ENCODE measurements around the gene UPK3B. TPM values are rescaled to one million over a fixed set of nuclear protein-coding genes. Genes with fewer than 3 reads are reported as not detected.
"Not testable (repeated sequence)": the region's sequence is repeated elsewhere in the genome, so short reads cannot be mapped to it uniquely, and the experiment has no call there.

UPK3B gene
- polyA plus RNA-seq, 3 donors = 0.60 to 12.8 (median 8.7) TPM

DNA sequence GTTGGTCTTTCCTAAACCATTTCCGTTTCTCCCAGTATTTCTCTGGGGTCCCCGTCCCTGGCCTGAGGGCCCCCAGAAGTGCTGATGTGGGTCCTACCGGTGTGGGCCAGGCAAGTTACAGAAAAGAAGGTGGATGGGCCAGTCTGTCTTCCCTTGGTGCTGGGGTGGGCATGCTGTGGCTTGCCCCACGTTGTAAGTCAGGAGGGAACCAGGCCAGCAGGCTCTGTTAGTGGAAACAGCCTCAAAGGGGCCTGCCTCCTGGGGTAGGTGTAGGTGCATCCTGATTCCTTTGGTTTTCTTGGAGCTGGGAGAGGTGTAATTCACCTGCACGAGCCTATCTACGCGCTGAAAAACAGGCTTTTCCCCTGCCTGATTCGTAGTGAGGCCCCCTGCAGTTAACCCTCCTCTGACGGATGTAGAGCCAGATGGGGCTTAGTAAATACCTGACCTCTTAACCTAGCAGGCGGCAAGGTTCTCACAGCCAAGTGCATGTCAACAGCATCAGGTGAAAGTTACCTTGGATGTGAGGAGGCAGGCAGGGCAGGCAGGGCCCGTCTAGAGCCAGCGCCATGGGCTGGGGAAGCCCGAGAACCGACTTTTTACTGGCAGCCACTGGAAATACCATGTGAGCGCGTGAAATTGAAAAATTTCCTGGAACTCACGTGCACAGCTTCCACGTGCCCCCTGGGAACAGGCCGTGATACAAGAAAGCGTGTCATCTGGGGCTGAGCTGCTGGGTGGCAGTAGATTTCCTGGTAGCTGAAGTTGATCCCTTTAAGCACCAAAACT, 24.3 kb upstream of the UPK3B start:
- not testable (repeated sequence) for H3K27ac ChIP-seq (ENCODE audit: low read depth, low read length)
- 29 to 80% (median 37%) methylated on average over 2 to 5 of the region's 20 CpGs for WGBS, 3 donors

DNA sequence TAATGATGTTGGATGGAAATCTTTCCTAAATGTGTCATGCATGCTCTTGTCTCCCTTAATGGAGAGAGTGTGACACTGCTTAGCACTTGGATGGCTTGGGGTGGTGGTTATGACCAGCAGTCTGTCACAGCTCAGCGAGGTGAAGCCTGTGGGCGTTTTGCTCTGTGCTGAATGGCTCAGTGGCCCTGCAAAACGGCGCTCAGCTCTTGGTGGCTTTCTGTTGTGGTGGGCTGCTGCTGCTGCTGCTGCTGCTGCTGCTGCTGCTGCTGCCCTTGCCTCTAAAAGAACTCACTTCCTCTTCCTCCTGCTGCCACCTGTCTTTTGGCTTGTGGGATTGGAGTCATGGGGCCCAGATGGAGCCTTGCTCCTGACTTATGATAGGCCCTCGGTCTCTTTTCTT, 23.7 kb upstream of the UPK3B start:
- WGBS, 3 donors = 42 to 66% (median 52%) methylated on average over 2 of the region's 5 CpGs
- H3K27ac ChIP-seq (ENCODE audit: low read depth, low read length) = not testable (repeated sequence)

DNA sequence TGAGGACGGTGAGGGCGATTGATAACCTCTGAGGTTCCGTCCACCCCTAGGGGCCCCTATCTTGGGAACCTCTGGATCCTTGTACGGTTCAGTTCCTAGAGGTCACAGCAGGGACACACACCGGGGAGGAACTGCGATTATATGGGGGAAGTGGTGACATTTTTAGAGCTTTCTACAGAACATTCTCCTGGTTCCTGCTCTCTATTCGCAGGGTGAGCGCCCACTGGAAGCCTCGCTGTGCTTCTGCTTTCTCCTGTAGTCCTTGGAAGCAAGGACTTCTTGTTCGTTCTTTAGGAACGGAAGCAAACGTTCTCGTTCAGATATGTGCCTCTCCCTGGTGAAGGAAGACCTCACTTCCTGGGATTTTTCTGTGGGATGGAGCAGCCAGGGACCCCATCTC, 22.4 kb upstream of the UPK3B start:
- H3K27ac ChIP-seq (ENCODE audit: low read depth, low read length) = not testable (repeated sequence)
- WGBS, 3 donors = 54 to 97% (median 74%) methylated on average over 3 to 7 of the region's 13 CpGs

- 94 to 96% (median 94%) methylated on average over 2 to 5 of the region's 10 CpGs for WGBS, 3 donors
- not testable (repeated sequence) for H3K27ac ChIP-seq (ENCODE audit: low read depth, low read length)
Measured at GRCh38 chr7:76492139-76492538, 18.2 kb upstream of the UPK3B start.

- WGBS, 3 donors = 91 to 95% (median 94%) methylated on average over 9 to 16 of the region's 16 CpGs
- not testable (repeated sequence) for H3K27ac ChIP-seq (ENCODE audit: low read depth, low read length)
Measured at GRCh38 chr7:76495717-76496116, 14.6 kb upstream of the UPK3B start.

- WGBS, 3 donors = 82 to 89% (median 85%) methylated on average over 7 to 12 of the region's 27 CpGs
Measured at GRCh38 chr7:76497918-76498582, 12.3 kb upstream of the UPK3B start.

GRCh38 chr7:76498583-76499200, 11.7 kb upstream of the UPK3B start:
- WGBS, 3 donors = 88 to 92% (median 89%) methylated on average over 3 to 7 of the region's 10 CpGs

More at GRCh38 chr7:76497918-76498582, 12.3 kb upstream of the UPK3B start:
- H3K27ac ChIP-seq (ENCODE audit: low read depth, low read length) = not testable (repeated sequence)

DNA sequence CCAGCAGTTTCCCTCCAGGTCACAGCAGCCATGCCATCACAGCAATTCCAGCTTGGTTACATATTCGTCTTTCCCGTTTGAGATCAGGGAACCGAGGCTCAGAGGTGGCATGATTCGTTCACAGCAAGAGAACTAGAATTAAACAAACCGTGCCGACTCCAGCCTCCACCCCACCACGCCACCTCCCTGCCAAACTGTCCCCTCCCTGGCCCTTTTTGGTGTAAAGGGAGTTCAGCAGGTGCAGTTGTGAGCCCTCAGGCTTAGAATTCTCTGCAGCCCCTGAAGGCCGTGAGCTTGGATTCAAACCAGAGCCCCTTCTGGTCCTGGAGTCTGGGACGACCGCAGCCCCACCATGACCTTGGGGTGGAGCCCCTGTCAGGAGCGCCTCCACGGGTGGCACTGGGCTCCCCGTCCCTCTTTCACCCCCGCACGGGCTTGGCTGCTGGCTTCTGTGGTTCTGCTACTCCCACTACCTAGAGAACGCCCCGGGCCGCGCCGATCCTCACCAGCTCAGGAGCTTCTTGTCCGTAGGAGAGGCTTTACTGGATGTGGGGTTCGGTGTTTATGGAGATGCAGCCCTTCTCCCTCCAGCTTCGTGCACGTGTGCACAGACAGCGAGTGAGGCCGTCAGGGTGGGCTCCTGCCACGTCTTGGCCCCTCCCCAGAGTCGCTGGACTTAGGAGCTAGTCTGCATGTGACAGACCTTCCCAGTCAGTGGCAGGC, 11.0 kb upstream of the UPK3B start:
- WGBS, 3 donors = 68 to 84% (median 81%) methylated on average over 8 to 14 of the region's 28 CpGs
- not testable (repeated sequence) for H3K27ac ChIP-seq (ENCODE audit: low read depth, low read length)

More at GRCh38 chr7:76498583-76499200, 11.7 kb upstream of the UPK3B start:
- not testable (repeated sequence) for H3K27ac ChIP-seq (ENCODE audit: low read depth, low read length)

- not testable (repeated sequence) for H3K27ac ChIP-seq (ENCODE audit: low read depth, low read length)
- 51 to 57% methylated on average over 6 of the region's 19 CpGs; no CpG with 5 or more reads in 1 of the 3 donors for WGBS, 3 donors
Measured at GRCh38 chr7:76499924-76500241, 10.5 kb upstream of the UPK3B start.

DNA sequence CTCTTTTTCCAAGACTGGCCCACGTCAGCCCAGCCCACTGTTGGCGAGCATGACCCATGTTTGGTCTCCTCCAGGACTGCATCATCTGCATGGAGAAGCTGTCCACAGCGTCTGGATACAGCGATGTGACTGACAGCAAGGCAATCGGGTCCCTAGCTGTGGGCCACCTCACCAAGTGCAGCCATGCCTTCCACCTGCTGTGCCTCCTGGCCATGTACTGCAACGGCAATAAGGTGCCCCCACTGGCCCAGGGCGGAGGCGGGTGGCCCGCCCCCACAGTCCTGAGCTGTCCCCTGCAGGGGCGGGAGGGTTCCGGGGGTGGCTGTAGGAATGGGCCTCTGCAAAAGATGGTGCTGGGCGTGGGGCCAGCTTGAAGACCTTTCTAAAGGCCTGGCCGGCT, 8.1 kb upstream of the UPK3B start:
- 81 to 82% (median 81%) methylated on average over 10 to 12 of the region's 13 CpGs for WGBS, 3 donors
- H3K27ac ChIP-seq (ENCODE audit: low read depth, low read length) = not testable (repeated sequence)

GRCh38 chr7:76502836-76503235, 7.5 kb upstream of the UPK3B start:
- WGBS, 3 donors = 92 to 94% (median 94%) methylated on average over 16 of the region's 16 CpGs
- not testable (repeated sequence) for H3K27ac ChIP-seq (ENCODE audit: low read depth, low read length)

- 87 to 94% (median 91%) methylated on average over 11 to 12 of the region's 12 CpGs for WGBS, 3 donors
- not testable (repeated sequence) for H3K27ac ChIP-seq (ENCODE audit: low read depth, low read length)
Measured at GRCh38 chr7:76503244-76503643, 7.1 kb upstream of the UPK3B start.

- H3K27ac ChIP-seq (ENCODE audit: low read depth, low read length) = not testable (repeated sequence)
- WGBS, 3 donors = 87 to 91% (median 88%) methylated on average over 18 to 22 of the region's 33 CpGs
Measured at GRCh38 chr7:76504351-76505167, 5.8 kb upstream of the UPK3B start.

DNA sequence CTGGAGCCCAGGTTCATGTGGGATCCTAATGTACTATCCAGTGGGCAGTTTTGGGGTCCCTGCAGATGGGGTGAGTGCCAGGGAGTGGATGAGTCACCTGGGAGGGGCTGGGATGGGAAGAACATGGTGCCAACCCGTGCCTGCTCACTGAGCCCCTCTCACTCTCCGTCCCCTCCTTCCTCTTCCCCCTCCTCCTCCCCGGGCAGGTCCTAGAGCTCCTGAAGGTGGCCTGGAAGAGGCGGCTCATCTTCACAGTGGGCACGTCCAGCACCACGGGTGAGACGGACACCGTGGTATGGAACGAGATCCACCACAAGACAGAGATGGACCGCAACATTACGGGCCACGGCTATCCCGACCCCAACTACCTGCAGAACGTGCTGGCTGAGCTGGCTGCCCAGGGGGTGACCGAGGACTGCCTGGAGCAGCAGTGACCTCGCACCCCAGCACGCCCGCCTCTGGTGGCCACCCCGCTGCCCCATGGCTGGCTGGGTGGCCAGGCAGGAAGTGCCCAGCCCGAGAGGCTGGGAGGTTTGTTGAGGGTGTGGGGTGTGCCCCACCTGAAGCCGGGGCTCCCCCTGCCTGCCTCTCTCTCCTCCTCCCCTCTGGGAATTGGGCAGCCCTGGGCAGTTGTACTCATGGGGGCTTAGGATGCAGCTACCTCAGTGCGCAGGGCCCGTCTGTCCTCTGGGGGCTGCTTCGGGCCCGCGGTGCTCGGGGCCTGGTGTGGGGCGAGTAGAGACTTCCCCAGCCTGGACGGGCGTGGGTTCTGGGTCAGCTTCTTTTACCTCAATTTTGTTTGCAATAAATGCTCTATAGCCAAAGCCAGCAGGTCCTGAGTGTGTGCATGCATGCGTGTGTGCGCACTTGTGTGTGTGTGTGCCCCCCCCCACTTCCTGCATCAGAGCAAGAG, 4.9 kb upstream of the UPK3B start:
- 90 to 93% (median 92%) methylated on average over 29 to 32 of the region's 32 CpGs for WGBS, 3 donors

DNA sequence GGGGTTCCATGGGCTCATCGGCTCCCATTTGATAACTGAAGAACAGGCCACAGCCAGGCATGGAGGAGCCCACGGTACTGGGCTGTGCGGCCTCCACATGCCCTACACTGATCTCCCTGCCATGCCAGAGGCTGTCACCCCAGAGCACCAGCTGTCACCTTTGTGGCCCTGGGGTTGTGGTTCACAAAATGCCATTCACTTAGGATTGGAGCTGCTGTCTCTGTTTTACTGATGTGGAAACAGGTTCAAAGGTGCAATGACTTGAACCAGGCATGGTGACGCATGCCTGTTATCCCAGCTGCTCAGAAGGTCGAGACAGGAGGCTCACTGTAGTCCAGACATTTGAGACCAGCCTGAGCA, 4.3 kb upstream of the UPK3B start:
- 77 to 82% (median 79%) methylated on average over 5 of the region's 5 CpGs for WGBS, 3 donors
- H3K27ac ChIP-seq (ENCODE audit: low read depth, low read length) = no peak overlapping the region

More for the DNA sequence above, 4.9 kb upstream of the UPK3B start:
- no peak overlapping the region for H3K27ac ChIP-seq (ENCODE audit: low read depth, low read length)

DNA sequence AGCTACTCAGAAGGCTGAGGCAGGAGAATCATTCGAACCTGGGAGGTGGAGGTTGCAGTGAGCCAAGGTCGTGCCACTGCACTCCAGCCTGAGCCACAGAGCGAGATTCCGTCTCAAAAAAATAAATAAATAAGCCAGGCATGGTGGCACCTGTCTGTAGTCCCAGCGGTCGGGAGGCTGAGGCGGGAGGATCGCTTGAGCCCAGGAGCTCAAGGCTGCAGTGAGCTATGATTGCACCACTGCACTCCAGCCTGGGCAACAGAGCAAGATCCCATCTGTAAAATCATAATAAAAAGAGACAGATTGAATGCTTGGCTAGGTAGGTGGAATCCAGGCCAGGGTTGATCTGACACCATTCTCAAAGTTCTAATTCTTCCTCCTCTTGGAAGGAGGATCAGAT, 3.7 kb upstream of the UPK3B start:
- WGBS, 3 donors = 89 to 99% (median 97%) methylated on average over 8 of the region's 8 CpGs
- H3K27ac ChIP-seq (ENCODE audit: low read depth, low read length) = not testable (repeated sequence)

DNA sequence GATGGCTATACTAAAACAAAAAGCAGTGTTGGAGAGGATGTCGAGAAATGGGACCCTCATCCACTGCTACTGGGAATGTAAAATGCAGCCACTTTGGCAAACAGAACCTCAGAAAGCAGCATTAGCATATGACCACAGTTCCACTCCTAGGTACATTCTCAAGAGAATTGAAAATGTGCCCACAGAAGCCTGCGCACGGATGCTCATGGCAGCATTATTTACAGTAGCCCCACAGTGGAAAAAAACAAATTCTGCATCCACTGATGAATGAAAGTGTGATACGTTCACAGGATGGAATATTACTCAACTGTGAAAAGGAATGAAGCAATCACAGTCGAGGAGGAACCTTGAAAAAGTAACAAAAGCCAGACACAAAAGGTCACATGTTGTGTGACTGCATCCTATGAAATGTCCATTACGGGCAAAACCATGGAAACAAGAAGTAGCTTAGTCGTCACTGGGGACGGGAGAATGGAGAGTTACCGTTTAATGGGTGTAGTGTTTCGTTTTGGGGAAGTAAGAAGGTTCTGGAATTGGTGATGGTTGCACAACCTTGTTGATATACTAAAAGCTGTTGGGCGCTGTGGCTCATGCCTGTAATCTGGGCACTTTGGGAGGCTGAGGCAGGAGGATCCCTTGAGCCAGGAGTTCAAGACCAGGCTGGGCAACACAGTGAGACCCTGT, 2.5 kb upstream of the UPK3B start:
- no peak overlapping the region for H3K27ac ChIP-seq (ENCODE audit: low read depth, low read length)
- 65 to 88% (median 71%) methylated on average over 11 of the region's 11 CpGs for WGBS, 3 donors
